Left renal cortex interstitium (tissue), 4 donors: ENCODE measurements around the gene BCAS3. TPM values are rescaled to one million over a fixed set of nuclear protein-coding genes. Genes with fewer than 3 reads are reported as not detected.

Experiments used
- DNase-seq, 4 donors: peaks; one replicate each; pipeline ENCODE4 v3.0.0-alpha.2; 2013; ENCODE audit warnings: low read depth in 4 of 4, low spot score in 2 of 4, missing footprints in 1 of 4
- polyA plus RNA-seq, 4 donors: library from polyadenylated mRNA; unstranded; fragments of 120-200 nt; gene quantifications; one replicate each; pipeline ENCODE4 v1.2.1, GENCODE V29; 2013; ENCODE audit not compliant: insufficient read length in 4 of 4

Gene BCAS3
- polyA plus RNA-seq, 4 donors = 28.0 to 30.8 (median 29.6) TPM

DNA sequence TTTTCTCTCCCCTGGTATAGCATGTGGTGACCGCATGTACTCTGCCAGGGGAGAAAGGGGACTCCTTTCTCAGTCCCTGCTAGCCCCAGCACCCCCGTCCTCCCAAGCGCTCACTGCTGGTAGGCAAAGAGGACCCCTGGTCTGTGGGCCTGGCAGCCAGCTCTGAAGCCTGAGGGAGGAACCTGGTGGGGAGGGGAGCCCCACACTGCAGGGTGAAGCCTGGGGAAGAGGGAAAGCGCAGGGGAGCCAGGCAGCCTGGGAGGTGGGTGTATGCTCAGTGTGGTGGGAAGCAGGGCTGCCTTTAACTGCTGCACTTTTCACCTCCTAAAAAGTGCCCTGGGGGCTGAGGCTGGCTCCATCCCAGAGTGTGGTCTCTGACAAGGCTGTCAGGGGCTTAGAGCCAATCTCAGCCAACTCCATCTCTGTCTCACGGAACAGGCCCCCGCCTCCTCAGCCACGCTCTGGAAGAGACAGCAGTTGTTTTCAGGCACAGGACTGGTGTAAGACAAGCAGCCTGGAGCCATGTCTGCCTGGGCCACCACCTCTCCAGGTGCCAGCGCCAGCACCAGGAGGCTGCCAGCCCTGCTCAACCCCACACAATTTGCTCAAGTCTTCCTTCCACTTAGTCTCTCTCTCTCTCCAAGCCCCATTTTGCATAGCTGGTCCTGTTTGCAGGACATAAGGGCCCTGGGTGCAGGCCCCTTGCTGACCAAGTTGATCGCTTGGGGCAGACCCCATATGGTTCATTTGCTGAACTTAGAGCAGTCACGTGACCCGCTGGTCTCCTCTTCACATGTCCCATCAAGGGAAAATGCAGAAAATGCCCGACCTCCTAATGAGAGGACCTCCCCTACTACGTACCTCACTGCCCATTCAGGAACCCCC, 707.3 kb downstream of the BCAS3 start:
- no peak for DNase-seq

DNA sequence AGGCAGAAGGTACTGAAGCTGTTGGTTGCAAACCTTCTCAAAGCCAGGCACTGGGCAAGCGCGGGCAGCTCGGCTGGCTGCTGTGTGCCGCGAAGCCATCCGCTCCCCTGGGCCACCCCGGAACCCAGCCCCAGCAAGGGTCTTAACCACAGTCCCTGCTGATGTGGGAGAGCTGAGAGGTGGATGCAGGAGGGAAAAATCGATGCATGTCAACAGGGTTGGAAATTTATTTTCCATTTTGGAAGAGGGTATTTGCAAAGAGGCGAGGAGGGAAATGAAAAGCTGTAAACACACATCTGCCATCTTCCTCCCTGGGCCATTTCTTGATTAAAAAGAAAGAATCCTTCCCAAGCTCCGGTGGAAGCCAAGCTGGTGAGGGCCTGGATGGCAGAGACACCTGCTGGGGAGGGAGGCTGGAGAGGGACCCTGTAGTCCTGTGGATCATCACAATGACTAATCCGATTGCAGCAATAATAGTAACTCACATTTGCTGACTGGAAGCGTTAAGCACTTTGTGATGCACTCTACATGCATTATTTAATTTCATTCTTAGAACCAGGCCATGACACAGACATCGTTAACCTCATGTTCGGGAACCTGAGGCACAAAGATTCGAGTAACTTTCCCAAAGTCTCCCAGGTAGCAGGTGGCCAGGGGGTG, 708.1 kb downstream of the BCAS3 start:
- DNase-seq = no peak

DNA sequence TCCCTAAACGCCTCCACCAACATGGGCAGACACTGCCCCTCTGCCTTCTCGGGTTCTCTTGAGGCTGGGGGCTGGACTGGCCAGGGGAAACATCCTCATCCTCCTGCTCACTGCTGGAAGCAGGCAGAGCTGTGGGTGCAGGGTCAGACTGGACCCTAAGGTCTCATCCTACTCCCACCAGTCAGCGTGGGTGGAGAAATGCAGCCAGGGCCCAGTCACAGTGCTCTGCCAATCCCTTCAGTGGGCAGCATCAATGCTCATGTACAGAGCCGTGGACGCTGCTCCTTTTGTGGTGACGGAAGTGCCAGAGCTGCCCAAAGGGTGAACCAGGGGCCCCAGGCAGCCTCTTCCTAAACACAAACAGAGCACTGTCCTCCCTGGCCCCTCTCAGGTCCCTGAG, 708.6 kb downstream of the BCAS3 start:
- DNase-seq = no peak

- DNase-seq = no peak
Measured at GRCh38 chr17:61387011-61387410, 709.4 kb downstream of the BCAS3 start.

DNA sequence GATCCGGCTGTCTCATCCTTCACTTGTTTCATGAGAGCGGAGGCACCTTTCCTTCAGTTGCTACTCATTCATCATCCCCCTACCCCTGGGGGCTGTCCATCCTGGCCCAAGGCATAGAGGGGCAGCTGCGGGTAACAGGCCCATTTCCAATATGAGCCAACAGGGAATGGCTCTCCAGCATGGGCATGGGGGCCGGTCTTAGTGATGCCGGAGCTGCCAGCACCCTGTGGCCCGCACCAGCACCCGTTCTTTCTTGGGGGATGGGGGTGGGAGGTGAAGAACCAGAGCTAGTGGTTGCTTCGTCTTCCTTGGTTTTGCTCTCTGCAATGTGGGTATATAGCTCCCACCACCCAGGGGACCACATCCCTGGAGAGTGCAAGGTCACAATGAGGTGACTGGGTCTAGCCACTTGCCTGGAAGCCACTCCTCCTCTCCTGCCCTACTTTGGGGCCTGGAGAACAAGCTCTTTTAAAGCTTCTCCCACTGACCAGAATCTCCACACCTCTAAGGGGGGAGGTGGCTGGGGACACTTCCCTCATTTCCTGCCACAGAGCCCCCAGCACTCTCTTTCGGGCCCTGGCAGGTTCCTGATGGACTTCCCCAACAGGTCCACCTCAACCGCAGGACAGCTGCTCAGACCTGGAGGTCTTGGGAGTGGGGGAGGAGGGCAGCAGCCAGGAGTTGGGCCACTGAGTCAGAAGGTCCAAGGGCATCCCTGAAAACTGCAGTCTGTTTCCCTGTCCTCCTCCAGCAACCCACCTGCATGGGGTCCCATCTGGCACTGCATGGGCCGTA, 710.1 kb downstream of the BCAS3 start:
- DNase-seq = no peak

- no peak for DNase-seq
Measured at GRCh38 chr17:61388561-61389356, 711.1 kb downstream of the BCAS3 start.

DNA sequence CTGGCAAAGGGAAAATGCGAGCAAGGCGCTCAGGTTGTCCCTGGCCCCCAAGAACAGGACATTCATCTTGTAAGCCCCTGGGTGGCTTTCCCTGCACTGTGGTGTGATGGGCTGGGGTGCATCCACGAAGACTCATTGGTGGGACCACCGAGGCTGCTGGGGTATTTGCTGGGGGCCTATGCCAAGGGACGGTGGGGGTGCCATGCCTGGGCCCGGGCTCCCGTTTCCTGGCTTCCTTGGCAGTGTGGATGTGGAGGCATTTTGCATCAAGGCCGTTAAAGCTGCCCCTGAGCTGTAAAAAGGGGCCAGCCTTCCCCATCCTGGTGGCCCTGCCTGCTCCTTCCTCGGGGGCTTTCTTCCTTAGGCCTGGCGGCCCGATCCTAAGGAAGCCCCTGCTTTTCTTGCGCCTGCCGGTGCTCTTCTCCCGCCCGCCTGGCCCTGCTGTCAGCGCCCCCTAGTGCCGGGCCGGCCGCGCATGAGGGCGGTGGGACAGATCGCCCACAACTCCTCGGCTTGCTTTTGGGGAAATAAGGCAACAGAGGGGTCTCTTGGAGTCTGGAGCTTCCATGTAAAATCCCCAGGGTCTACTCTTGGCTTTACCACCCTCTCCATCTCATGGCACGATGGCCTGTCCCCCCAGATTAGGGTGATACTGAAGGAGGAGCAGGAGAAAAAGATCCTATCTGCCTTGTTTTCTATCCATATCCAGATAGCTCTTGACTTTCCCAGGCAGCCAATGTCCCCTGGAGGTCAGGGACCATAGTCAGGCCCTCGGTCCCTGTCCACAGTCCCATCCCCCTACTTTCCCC, 712.2 kb downstream of the BCAS3 start:
- DNase-seq = no peak

DNA sequence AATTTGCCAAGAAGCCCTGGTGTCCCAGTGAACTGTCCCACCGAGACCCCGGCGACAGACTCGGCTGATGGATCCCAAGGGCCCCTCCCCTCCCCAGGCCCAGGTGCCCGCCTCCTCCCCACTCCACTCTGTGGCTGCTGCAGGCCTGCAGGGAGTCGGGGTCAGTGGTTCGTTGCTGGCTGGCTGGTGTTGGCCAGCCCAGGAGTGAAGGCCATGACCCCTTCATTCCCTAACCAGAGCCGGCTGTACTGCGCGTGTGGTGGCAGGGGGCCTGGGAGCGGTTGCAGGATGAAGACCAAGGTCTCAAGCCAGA, 712.8 kb downstream of the BCAS3 start:
- DNase-seq = no peak

- no peak for DNase-seq
Measured at GRCh38 chr17:61391595-61392291, 714.1 kb downstream of the BCAS3 start.

DNA sequence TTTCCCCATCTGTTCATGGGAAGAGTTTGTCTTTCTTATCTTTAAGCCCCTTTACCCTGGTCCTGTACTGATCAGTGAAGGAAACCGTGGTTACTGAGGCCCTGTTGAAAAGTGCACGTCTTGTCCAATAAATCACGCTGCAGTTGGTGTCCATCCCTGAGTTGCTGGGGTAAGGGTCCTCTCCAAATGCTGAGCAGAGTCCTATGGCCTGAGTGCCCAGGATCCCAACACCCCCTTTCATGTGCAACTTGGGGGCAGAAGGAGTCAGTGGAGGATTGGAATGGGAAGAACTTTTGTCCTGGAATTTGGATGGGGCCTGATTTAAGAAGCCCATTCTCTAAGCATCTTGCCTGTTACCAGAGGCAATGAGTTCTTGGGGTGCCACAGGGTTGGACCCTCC, 715.0 kb downstream of the BCAS3 start:
- no peak for DNase-seq

- DNase-seq = no peak
Measured at GRCh38 chr17:61393550-61393903, 715.9 kb downstream of the BCAS3 start.

- DNase-seq = no peak
Measured at GRCh38 chr17:61393904-61394629, 716.4 kb downstream of the BCAS3 start.

DNA sequence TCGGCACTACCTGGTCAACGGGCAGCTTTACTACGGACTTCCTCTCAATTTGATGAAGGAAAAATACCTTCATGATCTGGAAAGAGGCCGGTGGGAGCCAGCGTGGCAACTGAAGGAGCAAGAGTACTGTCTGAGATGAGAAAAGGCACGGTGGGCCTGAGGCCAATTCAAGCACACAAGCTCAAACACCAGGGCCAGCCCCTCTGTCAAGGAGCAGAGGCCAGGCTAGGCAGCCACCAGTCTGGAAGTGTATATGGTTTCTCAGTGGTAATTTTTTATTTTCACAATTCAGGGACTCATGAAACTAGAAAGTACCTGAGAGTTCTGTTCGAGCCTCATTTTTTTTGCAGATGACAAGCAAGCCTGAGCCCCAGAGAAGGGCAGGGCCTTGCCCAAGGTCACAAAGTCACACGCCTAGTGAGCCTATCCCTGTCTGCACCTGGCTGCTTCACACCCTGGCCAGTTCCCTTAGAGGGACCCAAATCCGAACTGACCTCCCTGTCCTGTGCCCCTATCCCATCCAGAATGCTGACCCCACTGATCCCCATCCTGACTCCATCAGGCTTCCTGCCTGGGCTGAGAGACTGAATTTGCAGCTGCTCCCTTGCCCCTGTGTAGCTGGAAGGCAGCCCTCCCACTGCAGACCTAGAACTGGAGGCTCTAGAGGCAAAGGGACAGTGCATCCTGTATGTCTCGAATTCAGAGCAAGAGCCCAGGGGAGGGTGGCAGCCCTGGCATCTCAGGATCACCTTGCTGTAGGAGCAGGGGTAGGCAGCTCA, 717.2 kb downstream of the BCAS3 start:
- DNase-seq = no peak

DNA sequence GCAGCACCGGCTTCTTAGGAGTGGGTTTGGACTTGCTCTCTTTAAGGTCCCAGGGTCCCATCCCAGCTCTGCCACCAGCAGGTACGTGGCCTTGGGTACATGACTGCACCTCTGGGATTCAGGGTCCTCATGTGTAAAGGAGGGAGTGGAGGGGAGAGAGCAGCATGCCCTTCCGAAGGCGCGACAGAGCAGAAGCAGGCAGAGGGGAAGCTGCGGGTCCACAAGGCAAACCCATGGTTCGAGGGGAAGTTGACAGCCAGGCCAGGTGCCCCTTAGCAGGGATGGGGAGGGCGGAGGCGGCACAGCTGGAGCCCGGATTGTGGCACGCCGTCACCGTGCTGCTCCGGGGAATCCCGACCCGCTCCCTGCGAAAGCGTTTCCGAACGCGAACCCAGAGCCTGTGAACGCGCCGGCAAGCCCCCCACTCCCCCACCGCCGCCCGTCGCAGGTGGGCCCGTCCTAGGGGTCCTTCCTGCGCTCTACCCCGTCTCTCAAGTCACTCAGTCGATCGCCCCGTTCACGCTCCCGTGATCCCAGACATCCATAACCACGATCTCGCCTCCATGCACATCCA, 717.8 kb downstream of the BCAS3 start:
- DNase-seq = no peak

GRCh38 chr17:61395983-61396585, 718.4 kb downstream of the BCAS3 start:
- no peak for DNase-seq

DNA sequence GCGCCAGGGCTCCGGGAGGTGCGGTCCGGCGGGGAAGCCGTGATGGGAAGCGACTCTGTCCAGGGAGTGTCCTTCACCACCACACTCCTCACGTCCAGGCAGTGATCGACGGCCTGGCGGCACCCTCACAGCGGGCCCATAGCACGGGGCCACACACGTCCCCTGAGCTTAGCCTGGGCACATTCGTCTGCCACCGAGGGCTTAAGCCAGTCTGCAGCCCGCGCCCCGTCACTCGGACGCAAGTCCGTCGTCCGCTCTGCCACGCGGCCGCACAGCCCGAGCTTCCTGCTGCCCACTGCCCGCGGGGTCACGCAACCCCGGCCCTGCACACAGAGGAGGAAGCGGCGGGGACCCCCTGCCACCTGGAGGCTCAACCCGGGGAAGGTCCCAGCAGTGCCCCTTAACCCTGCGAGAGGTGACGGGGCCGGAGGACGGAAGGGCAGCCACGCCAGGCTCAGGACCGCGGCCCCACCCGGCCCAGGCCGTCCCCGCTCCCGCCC, 719.0 kb downstream of the BCAS3 start:
- no peak for DNase-seq
